Suprapubic skin (tissue), 4 donors: ENCODE measurements around the gene CEP126.

Experiments used
- EP300 ChIP-seq: sonication (generic); formaldehyde crosslinking; IDR thresholded peaks from one replicate; pipeline ENCODE4 v1.6.1; 2017; ENCODE audit warnings: antibody characterized with exemption
- POLR2A ChIP-seq, 2 donors: fragments of 450-650 bp; IDR thresholded peaks; one replicate each; pipeline ENCODE4 v1.6.1; 2017; ENCODE audit warnings: antibody characterized with exemption in 2 of 2, mild to moderate bottlenecking in 2 of 2, moderate library complexity in 2 of 2
- POLR2AphosphoS5 ChIP-seq, 3 donors: sonication (generic); formaldehyde crosslinking; IDR thresholded peaks; one replicate each; pipeline ENCODE4 v1.6.1; 2017; ENCODE audit warnings: antibody characterized with exemption in 3 of 3
- TF ChIP-seq, protein P1 (sequence below), 2 donors: fragments of 200-600 bp in 1 of 2; fragments of 450-650 bp in 1 of 2; sonication (generic) in 1 of 2; IDR thresholded peaks; one replicate each; pipeline ENCODE4 v1.5.1; 2016 to 2019; ENCODE audit warnings: antibody characterized with exemption in 2 of 2, mild to moderate bottlenecking in 1 of 2, moderate library complexity in 1 of 2

DNA sequence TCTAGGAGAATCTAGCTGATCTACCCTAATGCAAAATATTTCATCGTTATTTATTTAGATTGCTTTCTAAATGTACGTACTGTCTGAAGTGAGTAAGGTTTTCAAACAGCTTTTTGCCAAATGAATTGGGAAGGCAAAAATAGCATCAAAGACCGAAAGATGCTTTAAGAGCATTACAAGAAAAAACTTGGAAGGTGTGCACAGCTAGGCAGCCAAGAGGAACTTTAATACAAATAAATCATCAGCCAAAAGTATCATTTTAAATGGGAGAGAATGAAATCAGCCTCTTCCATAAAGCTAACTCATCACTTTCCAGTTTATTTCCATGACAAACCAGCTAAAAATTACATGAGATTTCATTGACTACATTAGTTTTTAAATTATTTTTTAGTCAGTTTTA is 102.2 kb downstream of the CEP126 start:
- TF ChIP-seq POLR2A (IDR thresholded peaks at IDR 0.05) (no peak), EP300 (no peak), POLR2AphosphoS5 (IDR thresholded peaks at IDR 0.05) (no peak)
- TF ChIP-seq, protein P1, sequence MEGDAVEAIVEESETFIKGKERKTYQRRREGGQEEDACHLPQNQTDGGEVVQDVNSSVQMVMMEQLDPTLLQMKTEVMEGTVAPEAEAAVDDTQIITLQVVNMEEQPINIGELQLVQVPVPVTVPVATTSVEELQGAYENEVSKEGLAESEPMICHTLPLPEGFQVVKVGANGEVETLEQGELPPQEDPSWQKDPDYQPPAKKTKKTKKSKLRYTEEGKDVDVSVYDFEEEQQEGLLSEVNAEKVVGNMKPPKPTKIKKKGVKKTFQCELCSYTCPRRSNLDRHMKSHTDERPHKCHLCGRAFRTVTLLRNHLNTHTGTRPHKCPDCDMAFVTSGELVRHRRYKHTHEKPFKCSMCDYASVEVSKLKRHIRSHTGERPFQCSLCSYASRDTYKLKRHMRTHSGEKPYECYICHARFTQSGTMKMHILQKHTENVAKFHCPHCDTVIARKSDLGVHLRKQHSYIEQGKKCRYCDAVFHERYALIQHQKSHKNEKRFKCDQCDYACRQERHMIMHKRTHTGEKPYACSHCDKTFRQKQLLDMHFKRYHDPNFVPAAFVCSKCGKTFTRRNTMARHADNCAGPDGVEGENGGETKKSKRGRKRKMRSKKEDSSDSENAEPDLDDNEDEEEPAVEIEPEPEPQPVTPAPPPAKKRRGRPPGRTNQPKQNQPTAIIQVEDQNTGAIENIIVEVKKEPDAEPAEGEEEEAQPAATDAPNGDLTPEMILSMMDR (IDR thresholded peaks at IDR 0.05), result no peak
